Omental fat pad (tissue), 4 donors: ENCODE measurements around the gene N4BP2L2. TPM values are rescaled to one million over a fixed set of nuclear protein-coding genes. Genes with fewer than 3 reads are reported as not detected.

Experiments used
- ATAC-seq: fragments of 150-250 bp; one replicate; pipeline ENCODE4 v1.9.1; 2016; ENCODE audit warnings: mild to moderate bottlenecking, moderate library complexity; ENCODE audit not compliant: low FRiP score
- DNase-seq: peaks from one replicate; pipeline ENCODE4 v3.0.0-alpha.2; 2019; ENCODE audit warnings: low spot score
- CTCF ChIP-seq, 3 donors: fragments of 450-650 bp; IDR thresholded peaks; one replicate each; pipeline ENCODE4 v1.5.1; 2016 to 2017; ENCODE audit warnings: antibody characterized with exemption in 3 of 3, mild to moderate bottlenecking in 3 of 3, moderate library complexity in 2 of 3
- total RNA-seq, 4 donors: library from RNA; depleted of rRNA; stranded (reverse); fragments of >200 nt; gene quantifications; one replicate each; pipeline ENCODE4 v1.1.0, GENCODE V29; 2016

Gene N4BP2L2
- total RNA-seq, 4 donors from 2014 or later: 95.2 to 202 (median 136) TPM

- ATAC-seq (peak; percentile 86), DNase-seq (peak; percentile 47)
- TF ChIP-seq CTCF (IDR thresholded peaks at IDR 0.05): no peak
Measured at GRCh38 chr13:32427852-32428580, 110.6 kb downstream of the N4BP2L2 start, which contains the start of gene N4BP2L1. Gene N4BP2L1 (minus strand): TSS chr13:32428130. CDS start chr13:32428082, 48 bp downstream.

- TF ChIP-seq CTCF (IDR thresholded peaks at IDR 0.05): no peak
- no peak for DNase-seq
- peak; percentile 35 for ATAC-seq
Measured at GRCh38 chr13:32426990-32427851, 111.4 kb downstream of the N4BP2L2 start.

GRCh38 chr13:32426191-32426989 is 112.2 kb downstream of the N4BP2L2 start:
- DNase-seq (no peak), ATAC-seq (no peak)
- no peak for TF ChIP-seq CTCF (IDR thresholded peaks at IDR 0.05)

- no peak for DNase-seq
- no peak for ATAC-seq
- no peak for TF ChIP-seq CTCF (IDR thresholded peaks at IDR 0.05)
Measured at GRCh38 chr13:32425158-32425557, 113.4 kb downstream of the N4BP2L2 start.

GRCh38 chr13:32423592-32423991 is 115.0 kb downstream of the N4BP2L2 start:
- ATAC-seq: no peak
- no peak for TF ChIP-seq CTCF (IDR thresholded peaks at IDR 0.05)
- DNase-seq: no peak

- no peak for TF ChIP-seq CTCF (IDR thresholded peaks at IDR 0.05)
- DNase-seq (no peak), ATAC-seq (no peak)
Measured at GRCh38 chr13:32419862-32420261, 118.7 kb downstream of the N4BP2L2 start.
